ENCODE results near the gene N4BP2L2.

The N4BP2L2 gene

DNA sequence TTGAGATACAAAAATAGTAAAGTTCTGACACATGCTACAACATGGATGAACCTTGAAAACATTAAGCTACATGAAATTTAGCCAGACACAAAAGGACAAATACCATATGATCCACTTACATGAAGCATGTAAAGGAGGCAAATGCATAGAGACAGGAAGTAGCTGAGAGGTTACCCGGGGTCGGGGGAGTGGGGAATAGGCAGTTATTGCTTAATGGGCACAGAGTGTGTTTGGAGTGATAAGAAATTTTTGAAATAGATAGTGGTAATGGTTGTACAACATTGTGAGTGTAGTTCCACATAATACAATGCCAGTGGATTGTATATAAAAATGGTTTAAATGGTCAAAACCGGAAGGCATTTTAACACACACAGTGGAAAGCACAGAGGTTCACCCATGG is 115.0 kb downstream of the N4BP2L2 start:
- no peak for DNase-seq

- no peak for DNase-seq
Measured at GRCh38 chr13:32419862-32420261, 118.7 kb downstream of the N4BP2L2 start.

GRCh38 chr13:32417995-32418394 is 120.6 kb downstream of the N4BP2L2 start:
- no peak for DNase-seq

- peak; percentile 65 for DNase-seq
Measured at GRCh38 chr13:32415019-32415418, 123.6 kb downstream of the N4BP2L2 start.

- DNase-seq: no peak
Measured at GRCh38 chr13:32414580-32414979, 124.0 kb downstream of the N4BP2L2 start.

DNA sequence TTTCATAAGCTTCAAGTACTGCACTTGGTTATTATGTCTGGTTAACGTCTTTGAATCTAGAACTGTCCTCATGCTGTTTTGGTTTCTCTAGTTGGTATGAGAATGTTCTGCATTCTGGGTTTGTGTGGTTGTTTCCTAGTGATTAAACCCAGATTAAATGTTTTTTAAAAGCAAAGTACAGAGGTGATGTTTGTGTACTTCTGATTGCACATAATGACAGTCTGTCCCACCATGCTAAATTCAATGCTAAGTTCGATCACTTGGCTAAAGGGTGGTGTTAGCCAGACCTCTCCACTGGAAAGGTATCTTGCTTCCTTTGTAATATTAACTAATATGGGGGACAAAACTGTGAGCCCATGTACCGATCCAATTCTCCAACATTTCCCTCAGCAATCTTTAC is 125.3 kb downstream of the N4BP2L2 start:
- no peak for DNase-seq

DNA sequence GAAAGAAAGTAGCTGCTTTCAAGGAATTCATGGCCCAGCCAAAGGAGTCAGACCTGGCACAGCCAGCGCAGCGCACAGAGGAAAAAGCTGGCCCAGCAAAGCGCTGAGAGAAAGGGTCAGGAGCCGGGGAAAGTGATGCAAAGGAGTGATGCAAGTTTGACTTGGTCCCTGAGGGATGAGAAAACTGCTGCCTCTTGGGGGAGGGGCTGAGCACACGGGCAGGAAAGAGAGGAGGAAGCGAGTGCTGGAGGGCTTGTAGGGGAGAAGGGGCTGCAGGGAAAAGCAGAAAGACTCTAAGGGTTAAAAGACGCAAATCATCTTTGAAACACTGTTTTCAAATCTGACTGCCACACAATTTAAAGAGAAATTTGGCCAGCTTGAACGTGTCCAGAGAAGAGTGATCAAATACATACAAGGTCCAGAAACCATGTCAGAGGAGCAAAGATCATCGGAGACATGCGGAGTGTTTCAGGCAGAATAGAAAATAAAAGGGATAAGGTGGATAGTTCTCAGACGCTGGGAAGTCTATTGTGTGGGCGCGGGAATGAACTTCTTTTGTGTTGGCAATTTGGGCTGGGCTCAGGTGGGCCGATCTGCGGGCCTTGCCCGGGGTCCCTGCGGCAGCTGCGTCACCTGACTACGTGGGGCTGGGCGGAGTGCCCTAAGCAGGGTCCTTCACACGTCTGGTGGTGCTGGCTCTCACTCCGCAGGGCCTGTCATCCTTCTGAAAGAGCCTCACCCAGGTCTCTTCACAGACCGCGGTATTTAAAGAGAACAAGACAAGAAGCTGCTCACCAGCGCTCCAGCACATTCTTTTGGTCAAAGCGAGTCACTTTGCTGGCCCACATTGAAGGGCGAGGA is 128.8 kb downstream of the N4BP2L2 start:
- peak; percentile 74 for DNase-seq

DNA sequence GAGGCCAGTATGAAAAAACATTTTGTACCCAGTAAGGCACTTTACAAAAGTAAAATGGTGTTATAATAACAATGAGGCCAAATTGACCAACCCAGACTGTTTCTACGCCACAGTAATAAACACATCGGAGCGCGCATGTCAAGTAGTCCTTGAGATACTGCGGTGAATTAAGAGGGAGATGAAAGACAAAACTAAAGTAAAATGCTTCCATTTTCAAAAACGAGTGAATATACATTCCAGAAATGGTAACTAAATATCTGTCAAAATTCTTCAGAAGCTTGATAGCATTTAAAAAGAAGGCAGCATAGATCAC is 129.6 kb downstream of the N4BP2L2 start:
- DNase-seq: peak; percentile 89

- DNase-seq: peak; percentile 89
Measured at GRCh38 chr13:32408296-32409000, 130.1 kb downstream of the N4BP2L2 start.

- peak; percentile 47 for DNase-seq
Measured at GRCh38 chr13:32407854-32408253, 130.7 kb downstream of the N4BP2L2 start.

DNA sequence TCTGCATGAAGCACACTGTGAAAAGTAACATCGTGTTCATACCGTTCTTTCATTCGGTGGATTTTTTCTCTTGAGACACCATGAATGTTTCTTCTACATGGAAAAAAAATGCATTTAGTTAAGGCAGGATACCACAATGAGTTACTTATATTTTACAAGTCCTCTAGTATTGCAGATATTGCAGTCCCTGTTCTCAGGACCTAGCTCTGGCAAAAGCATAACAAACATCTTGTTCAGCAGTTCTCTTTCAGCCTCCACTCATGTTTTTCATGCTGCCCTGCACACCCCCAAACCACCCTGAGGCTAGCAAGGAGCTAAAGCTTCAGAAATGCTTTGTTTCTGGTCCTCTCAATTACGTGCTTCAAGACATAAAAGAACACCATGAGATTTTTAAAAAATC is 135.5 kb downstream of the N4BP2L2 start:
- no peak for DNase-seq

GRCh38 chr13:32391101-32391619 is 147.4 kb downstream of the N4BP2L2 start:
- no peak for DNase-seq

- DNase-seq: no peak
Measured at GRCh38 chr13:32390484-32390883, 148.1 kb downstream of the N4BP2L2 start.

GRCh38 chr13:32390048-32390447 is 148.5 kb downstream of the N4BP2L2 start:
- no peak for DNase-seq

DNA sequence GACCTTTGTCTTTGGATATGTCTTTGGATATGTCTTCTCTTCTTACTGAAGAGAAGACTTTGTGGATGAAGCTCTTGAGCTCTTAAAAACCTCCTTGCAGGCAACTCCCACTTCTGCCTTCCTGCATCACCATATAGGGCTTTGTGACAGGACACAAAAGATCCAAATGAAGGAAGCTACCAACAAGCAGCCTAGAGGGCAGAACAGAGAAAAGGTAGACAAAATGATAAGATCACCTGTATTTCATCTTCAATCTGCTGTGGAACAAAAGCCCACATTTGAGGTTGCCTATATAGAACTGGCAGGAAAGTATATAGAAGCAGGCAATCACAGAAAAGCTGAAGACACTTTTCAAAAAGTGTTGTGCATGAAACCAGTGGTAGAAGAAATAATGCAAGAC is 153.2 kb downstream of the N4BP2L2 start:
- no peak for DNase-seq

- DNase-seq: no peak
Measured at GRCh38 chr13:32384702-32385101, 153.9 kb downstream of the N4BP2L2 start.

GRCh38 chr13:32383836-32384618 is 154.6 kb downstream of the N4BP2L2 start:
- DNase-seq: no peak

Data from DMS53 (cell line).